Panc1 (cell line): Measurements from ENCODE around the gene CEP104. TPM values are rescaled to one million over a fixed set of nuclear protein-coding genes. Genes with fewer than 3 reads are reported as not detected.

Experiments
- ATAC-seq: fragments of 200-7000 bp; cut with Tn5 transposase; 2 replicates; pipeline ENCODE4 v1.9.1; 2020; ENCODE audit warnings: mild to moderate bottlenecking, moderate library complexity
- BruUV-seq: library from RNA; stranded (reverse); fragments of 400-500 nt; replicated peaks from 2 replicates; lab custom pipeline; 2021; lab: Mats Ljungman, UMichigan
- CTCF ChIA-PET: fragments of 300-600 bp; sonication (Branson Sonifier 250); formaldehyde crosslinking; loops from one replicate; lab custom pipeline; 2022; ENCODE audit warnings: antibody characterized with exemption; lab: Charles Lee
- POLR2A ChIA-PET: fragments of 300-600 bp; sonication (Branson Sonifier 250); formaldehyde crosslinking; loops from one replicate; lab custom pipeline; 2022; ENCODE audit warnings: antibody characterized with exemption; lab: Charles Lee
- DNase-seq: peaks from one replicate; pipeline ENCODE4 v3.0.0-alpha.2; 2010; ENCODE audit warnings: low read depth, low spot score
- H3K27ac ChIP-seq: 2 replicates; pipeline ENCODE4 v1.5.1; 2011; ENCODE audit warnings: mild to moderate bottlenecking, low read length, inconsistent platforms
- H3K27me3 ChIP-seq: fragments of 200-500 bp; sonication (Bioruptor generic); 2 replicates; pipeline ENCODE4 v1.6.0; 2014; ENCODE audit warnings: low read length, inconsistent platforms; ENCODE audit not compliant: control insufficient read depth, insufficient read depth
- H3K36me3 ChIP-seq: fragments of 200-500 bp; sonication (Bioruptor generic); 2 replicates; pipeline ENCODE4 v1.5.1; 2014; ENCODE audit warnings: inconsistent platforms, mild to moderate bottlenecking, low read length, moderate library complexity; ENCODE audit not compliant: control insufficient read depth, insufficient read depth
- H3K4me1 ChIP-seq: 2 replicates; pipeline ENCODE4 v1.5.1; 2011; ENCODE audit warnings: inconsistent platforms, mild to moderate bottlenecking, low read length, moderate library complexity; ENCODE audit not compliant: control insufficient read depth, insufficient read depth
- H3K4me3 ChIP-seq, 2 experiments: 2 replicates each; pipeline ENCODE4 v1.5.1; 2011 to 2012; ENCODE audit warnings: low read depth in 2 of 2, low read length in 2 of 2, mild to moderate bottlenecking in 2 of 2, inconsistent platforms in 1 of 2, moderate library complexity in 1 of 2
- H3K9me3 ChIP-seq: fragments of 200-500 bp; sonication (Bioruptor generic); 2 replicates; pipeline ENCODE4 v1.5.1; 2014; ENCODE audit warnings: low read depth, mild to moderate bottlenecking, inconsistent platforms, low read length, moderate library complexity; ENCODE audit not compliant: control insufficient read depth, insufficient read depth
- CTCF ChIP-seq: fragments of 450-650 bp; IDR thresholded peaks from 2 replicates; pipeline ENCODE4 v1.5.1; 2017; ENCODE audit warnings: mild to moderate bottlenecking
- POLR2AphosphoS5 ChIP-seq: IDR thresholded peaks from 2 replicates; pipeline ENCODE4 v1.6.1; 2012; ENCODE audit warnings: mild to moderate bottlenecking, low read depth, low read length, moderate library complexity
- REST ChIP-seq, 2 experiments: IDR thresholded peaks; 2 replicates each; pipeline ENCODE4 v1.6.1; 2011 to 2012; ENCODE audit warnings: low read depth in 2 of 2, control low read depth in 1 of 2, low read length in 1 of 2, mild to moderate bottlenecking in 1 of 2, moderate library complexity in 1 of 2; ENCODE audit not compliant: insufficient read depth in 1 of 2
- SIN3A ChIP-seq: IDR thresholded peaks from 2 replicates; pipeline ENCODE4 v1.6.1; 2012; ENCODE audit warnings: low read depth, mild to moderate bottlenecking, low read length, moderate library complexity, borderline replicate concordance; ENCODE audit not compliant: insufficient read depth
- TCF7L2 ChIP-seq: IDR thresholded peaks from 2 replicates; pipeline ENCODE4 v1.6.1; 2011; ENCODE audit warnings: mild to moderate bottlenecking, low read depth, low read length, inconsistent platforms
- in situ Hi-C: cut with HindIII; loops from 2 replicates; pipeline ENCODE4 v1.10.0; 2016; ENCODE audit warnings: low sequenced_read_pairs, low pct_unique_long_range_greater_than_20kb
- intact Hi-C: fragments of 100-400 bp; cut with micrococcal nuclease; formaldehyde crosslinking; loops from one replicate; pipeline ENCODE4 v1.10.0; 2022; ENCODE audit not compliant: unreplicated experiment
- total RNA-seq: library from RNA; stranded (reverse); gene quantifications from one replicate; pipeline ENCODE4 v1.2.1, GENCODE V29; 2021; ENCODE audit not compliant: unreplicated experiment

CEP104 gene
- total RNA-seq, 1 experiment from 2014 or later, result 52.0 TPM

DNA sequence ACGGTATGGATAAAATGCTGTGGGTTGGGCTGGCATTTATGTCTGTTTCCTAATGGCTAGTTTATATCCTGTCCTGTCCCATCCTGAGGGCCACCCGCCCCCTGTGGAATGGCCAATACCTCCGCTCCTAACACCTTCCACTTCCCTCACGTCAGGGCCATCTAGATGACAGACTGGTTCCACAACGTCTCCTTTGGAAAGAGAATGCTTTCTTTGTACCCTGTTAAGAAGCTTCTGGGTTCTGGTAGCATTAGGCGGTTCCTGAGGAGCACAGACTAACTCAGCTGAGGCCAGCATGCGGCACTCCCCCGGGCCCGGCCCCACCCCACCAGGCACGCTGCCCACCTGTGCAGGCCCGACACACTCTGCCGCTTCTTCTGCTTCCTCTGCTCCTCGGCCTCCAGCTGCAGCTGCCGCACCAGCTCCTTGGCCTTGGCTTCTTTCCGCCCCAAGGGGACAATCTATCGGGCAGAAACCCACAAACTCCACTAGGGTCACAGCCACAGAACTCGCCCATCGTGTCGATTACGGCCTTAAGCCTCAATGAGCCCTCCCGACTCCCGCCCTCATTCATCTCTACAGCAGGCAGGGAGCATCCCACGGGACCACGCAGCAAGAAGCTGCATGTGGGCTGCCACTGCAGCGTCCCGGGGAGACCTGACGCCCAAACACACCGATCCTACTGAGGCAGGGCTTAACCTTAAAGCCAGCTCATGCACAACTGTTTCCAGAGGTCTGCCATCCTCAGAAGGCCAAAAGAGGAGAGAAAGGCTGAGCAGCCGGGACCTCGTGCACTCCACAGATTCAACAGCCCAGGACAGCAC, 73.1 kb downstream of the CEP104 start:
- no peaks in the 10 kb centered on the region for H3K9me3 ChIP-seq
- TSS peak; percentile 57 for BruUV-seq
- no peak overlapping the region for H3K27ac ChIP-seq
- no peak overlapping the region for H3K4me3 ChIP-seq
- no peak for DNase-seq
- no peaks in the 10 kb centered on the region for H3K27me3 ChIP-seq
- intact Hi-C loops, result no loop called here
- no peaks in the 10 kb centered on the region for H3K4me1 ChIP-seq
- H3K36me3 ChIP-seq, result peaks cover 2% of the 10 kb centered on the region; the same call in 1 of the 2 replicates
- in situ Hi-C loops, result no loop called here
- no peak for ATAC-seq
- ChIA-PET CTCF (no interaction called here), POLR2A (no interaction called here)
- TF ChIP-seq TCF7L2, result no peak

GRCh38 chr1:3780901-3781300, 76.1 kb downstream of the CEP104 start:
- intact Hi-C loops (no loop called here), in situ Hi-C loops (no loop called here)
- H3K9me3 ChIP-seq, result no peaks in the 10 kb centered on the region
- no peaks in the 10 kb centered on the region for H3K27me3 ChIP-seq
- no peak overlapping the region for H3K27ac ChIP-seq
- peaks cover 17% of the 10 kb centered on the region for H3K4me1 ChIP-seq
- no peak for TF ChIP-seq POLR2AphosphoS5
- TF ChIP-seq REST (IDR thresholded peaks at IDR 0.05; ENCODE audit: insufficient read depth in 1 of 2, low read depth in 2 of 2, low read length in 1 of 2), result no peak
- no peak for TF ChIP-seq SIN3A
- no peak for TF ChIP-seq CTCF
- TF ChIP-seq TCF7L2, result no peak
- POLR2A ChIA-PET, result no interaction called here
- CTCF ChIA-PET, result no interaction called here
- no peak overlapping the region for H3K4me3 ChIP-seq
- ATAC-seq (no peak), DNase-seq (no peak)
- no TSS peak for BruUV-seq
- H3K36me3 ChIP-seq, result 0 out of 2 replicates have a peak, but pooled peaks cover 2% of the 10 kb centered on the region

DNA sequence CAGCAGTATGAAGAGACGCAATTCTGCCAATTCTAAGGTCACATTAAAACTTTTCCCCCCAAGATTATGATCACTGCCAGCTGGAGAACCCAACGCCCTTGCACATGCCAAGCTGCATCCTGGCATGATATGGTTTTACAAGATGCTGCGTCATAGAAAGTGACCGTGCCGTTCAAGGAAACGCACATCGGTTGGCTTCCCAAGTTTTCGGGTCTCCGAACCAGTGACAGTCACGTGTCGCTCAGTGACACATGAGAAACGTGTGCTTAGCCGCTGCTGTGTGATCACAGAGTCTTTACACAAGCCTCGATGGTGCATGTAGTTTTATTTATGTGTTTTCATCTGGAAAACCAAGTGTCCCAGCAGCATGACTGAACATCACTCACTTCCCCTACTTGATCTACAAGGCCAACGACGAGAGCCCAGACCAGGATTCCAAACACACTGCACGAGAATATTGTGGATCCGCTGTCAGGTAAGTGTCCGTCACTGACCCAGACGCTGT, 77.0 kb downstream of the CEP104 start:
- Histone ChIP-seq H3K4me3 (no peak overlapping the region), H3K9me3 (no peaks in the 10 kb centered on the region), H3K27ac (no peak overlapping the region), H3K4me1 (peaks cover 27% of the 10 kb centered on the region), H3K27me3 (no peaks in the 10 kb centered on the region), H3K36me3 (0 out of 2 replicates have a peak, but pooled peaks cover 2% of the 10 kb centered on the region)
- TF ChIP-seq SIN3A (no peak), POLR2AphosphoS5 (no peak), CTCF (no peak), REST (IDR thresholded peaks at IDR 0.05; ENCODE audit: insufficient read depth in 1 of 2, low read depth in 2 of 2, low read length in 1 of 2) (no peak), TCF7L2 (no peak)
- intact Hi-C loops (no loop called here), in situ Hi-C loops (no loop called here)
- DNase-seq (no peak), ATAC-seq (no peak)
- CTCF ChIA-PET, result interaction anchor here (0.5 kb wide), 1 partner anchor 33 kb away, joined by 4 read pairs; no protein-coding TSS in a partner anchor
- POLR2A ChIA-PET, result no interaction called here
- BruUV-seq, result TSS peak; percentile 33
